HG03520 (cell line): ENCODE results near the gene RNASE8.
"Not testable (repeated sequence)": the region's sequence is repeated elsewhere in the genome, so short reads cannot be mapped to it uniquely, and the experiment has no call there.

ENCODE experiments used
- ATAC-seq: cut with Tn5 transposase; IDR thresholded peaks from one replicate; pipeline ENCODE4 v1.9.1; 2021; ENCODE audit warnings: mild to moderate bottlenecking, moderate library complexity; ENCODE audit not compliant: unreplicated experiment

Gene RNASE8, protein sequence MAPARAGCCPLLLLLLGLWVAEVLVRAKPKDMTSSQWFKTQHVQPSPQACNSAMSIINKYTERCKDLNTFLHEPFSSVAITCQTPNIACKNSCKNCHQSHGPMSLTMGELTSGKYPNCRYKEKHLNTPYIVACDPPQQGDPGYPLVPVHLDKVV

DNA sequence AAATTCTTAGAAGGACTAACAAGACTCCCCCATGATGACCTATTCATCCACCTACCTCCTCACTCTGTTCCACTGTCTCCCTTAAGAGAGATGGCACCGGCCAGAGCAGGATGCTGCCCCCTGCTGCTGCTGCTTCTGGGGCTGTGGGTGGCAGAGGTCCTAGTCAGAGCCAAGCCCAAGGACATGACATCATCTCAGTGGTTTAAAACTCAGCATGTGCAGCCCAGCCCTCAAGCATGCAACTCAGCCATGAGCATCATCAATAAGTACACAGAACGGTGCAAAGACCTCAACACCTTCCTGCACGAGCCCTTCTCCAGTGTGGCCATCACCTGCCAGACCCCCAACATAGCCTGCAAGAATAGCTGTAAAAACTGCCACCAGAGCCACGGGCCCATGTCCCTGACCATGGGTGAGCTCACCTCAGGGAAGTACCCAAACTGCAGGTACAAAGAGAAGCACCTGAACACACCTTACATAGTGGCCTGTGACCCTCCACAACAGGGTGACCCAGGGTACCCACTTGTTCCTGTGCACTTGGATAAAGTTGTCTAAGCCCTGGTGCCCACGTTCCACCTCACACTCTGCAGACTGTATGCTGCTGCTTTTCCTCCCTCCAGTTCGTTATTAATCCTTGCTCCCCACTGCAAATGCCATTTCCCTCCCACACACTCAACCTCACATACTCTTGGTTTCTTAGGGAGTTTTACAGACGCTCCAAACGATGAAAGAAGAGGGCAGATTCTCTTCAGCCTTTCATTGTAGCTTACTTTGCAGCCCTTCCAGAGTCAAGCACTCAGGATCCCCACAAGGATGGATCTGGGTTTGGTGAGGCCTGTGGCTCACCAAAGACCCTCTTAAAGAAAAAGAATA lies at the start of gene RNASE8:
Gene RNASE8, plus strand, starts transcription at position 20 of the 873 bp plus-strand sequence. Its CDS starts 71 bp downstream, at position 91.
- ATAC-seq: no peak

GRCh38 chr14:21009721-21010120 lies 47.9 kb upstream of the RNASE8 start:
- ATAC-seq: not testable (repeated sequence)

GRCh38 chr14:21011136-21011535 lies 46.5 kb upstream of the RNASE8 start:
- no peak for ATAC-seq

DNA sequence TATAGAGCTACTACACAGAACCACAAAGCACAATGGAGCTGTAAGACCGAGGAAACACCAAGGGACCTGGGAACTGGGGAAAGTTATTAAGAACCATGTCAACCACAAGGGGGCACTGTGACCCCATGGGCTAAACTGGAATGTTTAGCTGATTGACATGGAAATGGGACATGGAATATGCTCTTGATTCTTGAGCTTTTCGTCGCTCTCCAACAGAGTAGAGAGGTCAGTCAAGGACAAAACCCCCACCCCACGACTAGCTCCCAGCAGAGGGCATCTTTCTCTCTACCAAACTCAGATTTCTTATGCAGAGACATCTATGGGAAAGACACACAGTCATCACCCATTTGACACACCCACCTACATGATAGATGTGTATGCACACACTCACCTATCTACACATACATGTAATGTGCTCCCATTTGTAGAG lies 42.8 kb upstream of the RNASE8 start:
- no peak for ATAC-seq

DNA sequence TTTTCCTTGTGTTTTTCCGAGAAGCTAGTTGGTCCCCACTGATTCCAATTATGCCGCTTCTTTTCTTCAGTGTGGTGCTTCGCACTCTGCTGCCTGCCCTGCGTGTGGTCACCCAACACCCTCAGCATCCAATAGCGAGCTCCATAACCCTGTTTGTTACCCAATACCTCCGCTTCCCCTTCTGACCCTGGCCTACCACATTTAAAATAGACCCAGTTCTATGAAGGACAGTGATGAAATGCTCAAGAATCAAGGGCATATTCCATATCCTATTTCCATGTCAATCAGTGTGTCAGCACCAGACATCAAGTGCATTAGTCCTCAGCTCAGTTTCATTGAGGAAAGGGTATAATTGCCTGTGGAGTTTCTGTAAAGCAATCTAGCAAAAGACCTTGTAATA lies 42.3 kb upstream of the RNASE8 start:
- no peak for ATAC-seq

DNA sequence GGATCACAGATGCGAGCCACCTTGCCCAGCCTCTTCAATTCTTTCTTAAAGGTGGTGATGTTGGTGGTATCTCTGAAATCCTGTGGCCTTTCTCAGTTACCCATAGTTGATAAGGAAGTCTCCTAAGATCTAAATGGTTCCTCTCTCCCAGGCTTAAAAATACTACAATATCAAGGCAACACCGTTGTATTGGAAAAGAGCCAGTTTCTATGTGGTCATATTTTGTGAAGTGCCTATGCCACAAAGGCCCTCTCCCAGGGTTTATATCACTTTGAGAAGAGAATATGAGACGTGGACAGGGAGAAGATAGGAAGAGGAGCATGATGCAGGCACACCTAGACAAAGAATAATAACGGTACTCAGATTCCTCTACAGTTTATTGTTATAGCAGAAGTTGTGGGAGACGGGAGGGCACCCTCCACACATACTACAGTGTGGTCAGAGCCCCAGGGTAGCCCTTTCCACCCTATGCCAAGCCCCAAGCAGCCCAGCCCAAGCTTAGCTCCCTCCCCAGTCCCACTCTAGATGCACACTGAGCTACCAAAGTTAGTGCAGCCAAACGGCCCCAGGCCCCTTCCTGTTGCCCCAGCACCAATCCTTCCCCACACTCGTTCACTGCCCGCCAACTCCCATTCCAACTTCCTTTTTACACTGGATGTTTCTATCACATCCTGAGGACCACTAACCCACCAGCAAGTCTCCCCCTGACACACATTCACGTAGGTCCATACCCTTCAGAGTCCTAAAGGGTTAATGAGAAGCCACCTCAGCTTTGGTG lies 41.0 kb upstream of the RNASE8 start:
- ATAC-seq: no peak

DNA sequence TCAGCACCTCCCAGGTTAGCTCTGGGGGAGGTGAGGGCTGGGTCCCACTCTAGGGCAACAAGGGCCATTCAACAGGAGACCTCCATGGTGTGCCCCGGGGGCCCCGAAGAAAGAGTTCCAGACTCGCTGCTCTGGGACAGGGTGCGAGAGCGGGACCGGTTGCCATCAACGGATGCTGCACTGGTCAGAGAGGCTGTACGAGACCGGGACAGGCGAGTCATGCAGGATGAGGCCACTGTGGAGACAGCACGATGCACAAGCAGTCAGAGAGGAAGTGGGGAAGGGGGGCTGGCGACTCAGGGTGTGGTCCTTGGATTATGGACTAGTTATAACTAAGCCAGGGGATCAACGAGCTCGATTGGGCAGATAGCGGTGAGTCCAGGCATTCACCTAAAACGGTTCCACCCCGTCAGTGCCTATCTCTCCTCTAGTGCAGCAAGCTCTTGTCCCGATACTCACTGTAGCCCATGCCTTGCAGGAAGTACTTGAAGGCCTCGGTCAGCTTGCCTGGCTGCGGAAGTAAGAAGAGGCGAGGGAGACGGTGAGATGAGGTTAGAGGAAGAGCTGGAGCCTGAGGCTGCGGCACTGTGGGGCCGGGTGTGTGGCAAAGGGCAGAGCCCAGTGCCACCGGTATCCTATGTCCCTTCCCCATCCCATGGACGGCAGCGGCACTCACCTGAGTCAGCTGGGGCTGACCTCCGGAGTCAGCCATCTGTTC lies 39.9 kb upstream of the RNASE8 start:
- no peak for ATAC-seq

GRCh38 chr14:21018286-21018685 lies 39.3 kb upstream of the RNASE8 start:
- ATAC-seq: no peak

DNA sequence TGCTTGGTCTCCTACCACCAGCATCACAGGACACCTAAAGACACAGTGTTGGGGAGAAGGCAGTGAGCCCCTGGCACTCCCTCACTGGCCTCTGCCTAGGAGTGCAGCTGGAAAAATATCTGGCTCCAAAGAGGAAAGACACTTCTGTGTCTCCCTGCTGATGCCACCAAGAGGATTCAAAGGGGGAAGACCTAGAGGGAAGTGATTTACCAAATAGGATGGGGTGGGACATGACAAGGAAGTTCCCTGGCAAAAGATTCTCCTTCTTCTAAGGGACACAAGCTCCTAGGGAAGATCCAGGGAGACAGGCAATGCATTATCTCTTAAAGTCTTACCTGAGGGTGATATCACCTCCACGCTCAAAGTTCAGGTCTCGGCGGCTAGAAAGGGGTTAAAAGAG lies 38.8 kb upstream of the RNASE8 start:
- no peak for ATAC-seq

DNA sequence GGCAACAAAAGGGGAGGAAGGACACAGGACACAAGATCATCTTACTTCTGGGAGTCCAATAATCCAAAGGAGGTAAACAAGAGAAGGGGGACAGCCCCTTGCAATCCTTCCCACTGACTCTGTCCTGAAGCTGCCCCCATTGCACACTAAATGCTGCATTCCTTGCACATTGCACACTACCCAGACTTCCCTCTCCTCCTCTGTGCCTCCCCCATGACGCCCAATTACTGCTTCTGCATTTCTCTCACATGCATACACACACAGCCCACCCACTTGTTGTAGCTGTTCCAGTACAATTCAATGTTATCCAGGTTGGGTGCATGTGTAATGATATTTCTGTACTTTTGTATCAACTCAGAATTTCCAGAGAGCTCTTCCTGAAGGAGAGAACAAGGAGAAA lies 38.3 kb upstream of the RNASE8 start:
- ATAC-seq: no peak

DNA sequence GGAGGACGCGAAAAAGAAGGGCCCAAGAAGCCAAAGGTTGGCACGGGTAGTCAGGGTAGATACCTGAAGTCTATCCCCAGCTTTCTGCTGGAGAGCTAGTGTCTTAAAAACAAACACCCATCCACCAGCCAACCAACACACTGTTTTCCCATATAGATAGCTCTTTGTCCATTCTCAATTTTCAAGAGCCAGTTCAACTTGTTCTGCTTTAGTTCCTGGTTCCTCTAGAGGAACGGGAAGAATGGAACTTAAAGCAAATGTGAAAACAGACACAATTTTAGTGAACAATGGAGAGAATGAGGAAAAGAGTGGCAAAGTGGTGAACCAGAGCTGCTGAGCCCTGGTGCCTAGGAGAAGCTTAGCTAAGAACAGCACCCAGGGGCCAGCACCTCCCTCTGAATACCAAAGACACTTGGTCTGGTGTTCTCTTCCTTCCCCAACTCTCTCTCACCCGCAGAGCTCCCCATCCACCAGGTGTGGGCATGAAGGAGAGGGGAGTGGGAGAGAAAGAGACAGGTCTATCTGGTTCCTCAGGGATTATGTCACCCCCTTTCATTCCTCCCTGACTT lies 36.6 kb upstream of the RNASE8 start:
- ATAC-seq: no peak

- ATAC-seq: no peak
Observed at GRCh38 chr14:21022686-21023085, 34.9 kb upstream of the RNASE8 start.

- no peak for ATAC-seq
Observed at GRCh38 chr14:21023174-21023573, 34.4 kb upstream of the RNASE8 start.

- no peak for ATAC-seq
Observed at GRCh38 chr14:21023817-21024584, 33.6 kb upstream of the RNASE8 start.

- ATAC-seq: no peak
Observed at GRCh38 chr14:21024585-21025370, 32.8 kb upstream of the RNASE8 start, which contains the start of gene NDRG2. TSS of gene NDRG2 (minus strand) at chr14:21025061. CDS start at chr14:21023315, 1,746 bp downstream.

- ATAC-seq: no peak
Observed at GRCh38 chr14:21025371-21026273, 32.0 kb upstream of the RNASE8 start.

DNA sequence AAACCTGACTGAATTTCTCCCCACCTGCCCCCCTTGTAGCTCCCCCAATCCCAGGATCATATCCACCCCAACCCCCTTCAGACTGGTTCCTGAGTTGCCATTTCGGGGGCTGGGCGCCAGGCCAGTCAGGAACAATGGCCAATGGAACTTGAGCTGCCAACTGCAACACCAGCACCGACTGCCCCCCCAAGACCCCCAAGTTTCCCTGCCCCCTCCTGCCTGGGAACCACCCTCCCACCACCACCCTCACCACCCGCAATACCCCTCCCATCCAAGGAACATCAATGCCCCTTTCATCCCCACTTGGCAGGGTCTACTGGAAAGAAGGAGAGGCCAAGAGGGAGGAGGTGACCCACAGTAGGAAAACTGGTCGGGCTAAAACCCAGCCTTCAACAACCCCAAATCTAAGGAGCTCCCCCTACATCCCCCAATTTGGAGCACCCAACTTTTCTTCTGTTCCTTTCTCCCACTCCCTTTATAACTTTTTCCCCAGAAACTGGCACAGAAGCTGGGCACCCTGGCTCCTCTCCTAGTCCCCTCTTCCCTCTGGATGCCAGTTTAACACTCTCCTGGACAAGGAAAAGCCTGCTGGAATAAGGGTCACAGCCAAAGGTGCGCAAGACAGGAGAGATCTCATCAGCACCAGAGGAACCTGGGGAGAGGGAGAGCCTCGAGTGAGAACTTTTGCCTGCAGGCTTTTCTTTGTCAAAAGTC lies 31.2 kb upstream of the RNASE8 start:
- ATAC-seq: no peak
